Astrocyte of the cerebellum (primary cell): ENCODE data around the gene SEMA4G.
A peak's percentile ranks its signal among the peaks of the same experiment; 100 is the strongest.

Source experiments
- DNase-seq: peaks from one replicate; pipeline ENCODE4 v3.0.0-alpha.2; 2011; ENCODE audit warnings: low read depth
- H3K4me3 ChIP-seq: 2 replicates; pipeline ENCODE4 v1.5.1; 2011; ENCODE audit warnings: mild to moderate bottlenecking, low read depth, low read length, moderate library complexity
- CTCF ChIP-seq: IDR thresholded peaks from 2 replicates; pipeline ENCODE4 v1.5.1; 2012; ENCODE audit warnings: low read length, low read depth, moderate library complexity, mild to moderate bottlenecking; ENCODE audit errors: missing control alignments
- in situ Hi-C: cut with HindIII; loops from 2 replicates; pipeline ENCODE4 v1.10.0; 2017; ENCODE audit warnings: low sequenced_read_pairs

Gene SEMA4G

GRCh38 chr10:100986952-100987684, 17.8 kb downstream of the SEMA4G start, which contains the start of the genes MRPL43 and TWNK:
Gene MRPL43 (minus strand): TSS chr10:100987497. CDS start chr10:100987443, 54 bp downstream.
Gene TWNK (plus strand): TSS chr10:100987543. CDS start chr10:100988211, 668 bp downstream.
- in situ Hi-C loops: no loop called here
- DNase-seq: no peak
- TF ChIP-seq CTCF: no peak
- H3K4me3 ChIP-seq: peak within 1 kb of the TSS; percentile 98

- in situ Hi-C loops: no loop called here
- peak overlapping the region; percentile 98 for H3K4me3 ChIP-seq
- DNase-seq: no peak
- no peak for TF ChIP-seq CTCF
Measured at GRCh38 chr10:100987685-100988049, 18.4 kb downstream of the SEMA4G start.

- no peak for TF ChIP-seq CTCF
- no peak for DNase-seq
- in situ Hi-C loops: no loop called here
- peak overlapping the region; percentile 98 for H3K4me3 ChIP-seq
Measured at GRCh38 chr10:100988166-100988565, 18.9 kb downstream of the SEMA4G start.

- in situ Hi-C loops: no loop called here
- no peak for DNase-seq
- no peak overlapping the region for H3K4me3 ChIP-seq
- no peak for TF ChIP-seq CTCF
Measured at GRCh38 chr10:100989088-100989487, 19.8 kb downstream of the SEMA4G start.

- TF ChIP-seq CTCF: peak; percentile 71
- in situ Hi-C loops: no loop called here
- no peak for DNase-seq
- H3K4me3 ChIP-seq: no peak overlapping the region
Measured at GRCh38 chr10:100993986-100994708, 24.8 kb downstream of the SEMA4G start.

- DNase-seq: no peak
- in situ Hi-C loops: loop anchor here (5.0 kb wide), 1 partner anchor 37 kb away; the partner anchor contains the start of genes PDZD7 and SFXN3
- no peak for TF ChIP-seq CTCF
- no peak overlapping the region for H3K4me3 ChIP-seq
Measured at GRCh38 chr10:100995181-100995580, 25.9 kb downstream of the SEMA4G start.
